ENCODE measurements around the gene ADPRM.
A peak's percentile ranks its signal among the peaks of the same experiment; 100 is the strongest.

Gene ADPRM

DNA sequence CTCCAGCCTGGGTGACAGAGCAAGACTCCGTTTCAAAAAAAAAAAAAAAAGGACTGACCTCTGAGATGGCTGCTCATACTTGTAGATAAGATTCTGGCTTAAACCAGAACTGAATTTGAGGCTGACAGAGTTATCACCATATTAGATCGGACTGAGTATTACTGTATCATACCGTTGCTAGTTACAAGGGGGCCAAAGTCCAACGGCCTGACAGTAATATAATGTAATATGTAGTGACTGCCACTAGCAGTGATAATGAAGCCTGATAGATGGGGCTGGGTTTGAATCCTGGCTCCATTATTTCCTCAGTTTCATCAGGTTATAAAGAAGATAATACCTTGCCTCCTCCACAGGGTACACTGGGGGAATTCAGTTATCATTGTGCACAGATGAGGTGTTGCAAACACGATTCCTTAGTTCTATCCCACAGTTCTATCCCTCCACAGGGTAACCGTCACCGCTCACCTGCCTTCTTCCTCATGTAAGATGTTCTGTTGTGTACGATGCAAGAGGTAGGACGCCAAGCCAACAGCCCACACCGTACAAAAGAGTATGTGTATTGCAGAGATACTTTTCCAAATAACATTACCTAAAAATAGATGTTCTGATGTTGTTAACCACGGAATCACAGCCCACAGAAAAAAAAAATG lies 27.3 kb downstream of the ADPRM start:
- TF ChIP-seq, protein P1, sequence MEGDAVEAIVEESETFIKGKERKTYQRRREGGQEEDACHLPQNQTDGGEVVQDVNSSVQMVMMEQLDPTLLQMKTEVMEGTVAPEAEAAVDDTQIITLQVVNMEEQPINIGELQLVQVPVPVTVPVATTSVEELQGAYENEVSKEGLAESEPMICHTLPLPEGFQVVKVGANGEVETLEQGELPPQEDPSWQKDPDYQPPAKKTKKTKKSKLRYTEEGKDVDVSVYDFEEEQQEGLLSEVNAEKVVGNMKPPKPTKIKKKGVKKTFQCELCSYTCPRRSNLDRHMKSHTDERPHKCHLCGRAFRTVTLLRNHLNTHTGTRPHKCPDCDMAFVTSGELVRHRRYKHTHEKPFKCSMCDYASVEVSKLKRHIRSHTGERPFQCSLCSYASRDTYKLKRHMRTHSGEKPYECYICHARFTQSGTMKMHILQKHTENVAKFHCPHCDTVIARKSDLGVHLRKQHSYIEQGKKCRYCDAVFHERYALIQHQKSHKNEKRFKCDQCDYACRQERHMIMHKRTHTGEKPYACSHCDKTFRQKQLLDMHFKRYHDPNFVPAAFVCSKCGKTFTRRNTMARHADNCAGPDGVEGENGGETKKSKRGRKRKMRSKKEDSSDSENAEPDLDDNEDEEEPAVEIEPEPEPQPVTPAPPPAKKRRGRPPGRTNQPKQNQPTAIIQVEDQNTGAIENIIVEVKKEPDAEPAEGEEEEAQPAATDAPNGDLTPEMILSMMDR (IDR thresholded peaks at IDR 0.05; ENCODE audit: borderline replicate concordance, insufficient read depth, low read depth, low read length) = no peak
- H3K4me3 ChIP-seq (ENCODE audit: low read depth, low read length) = no peak overlapping the region

DNA sequence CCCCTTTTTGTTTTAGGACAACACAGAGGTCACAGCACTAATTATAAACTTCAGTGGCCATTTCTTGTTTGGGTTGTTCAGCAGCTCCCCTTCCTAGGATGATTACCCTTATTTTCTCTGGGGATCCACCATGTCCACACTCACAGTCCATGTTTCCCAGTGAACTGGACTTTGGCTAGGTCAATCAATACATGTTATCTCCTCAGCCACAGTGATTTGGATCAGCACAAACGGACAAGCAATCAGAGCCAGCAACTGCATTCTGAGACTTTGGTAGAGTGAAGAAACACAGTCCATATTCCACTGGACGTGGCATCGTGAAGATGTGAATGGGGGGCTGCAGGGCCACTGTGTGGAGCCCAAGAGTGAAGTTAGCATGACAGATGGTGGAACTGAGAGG lies 27.9 kb downstream of the ADPRM start:
- TF ChIP-seq, protein P1 (IDR thresholded peaks at IDR 0.05; ENCODE audit: borderline replicate concordance, insufficient read depth, low read depth, low read length) = no peak
- H3K4me3 ChIP-seq (ENCODE audit: low read depth, low read length) = no peak overlapping the region

DNA sequence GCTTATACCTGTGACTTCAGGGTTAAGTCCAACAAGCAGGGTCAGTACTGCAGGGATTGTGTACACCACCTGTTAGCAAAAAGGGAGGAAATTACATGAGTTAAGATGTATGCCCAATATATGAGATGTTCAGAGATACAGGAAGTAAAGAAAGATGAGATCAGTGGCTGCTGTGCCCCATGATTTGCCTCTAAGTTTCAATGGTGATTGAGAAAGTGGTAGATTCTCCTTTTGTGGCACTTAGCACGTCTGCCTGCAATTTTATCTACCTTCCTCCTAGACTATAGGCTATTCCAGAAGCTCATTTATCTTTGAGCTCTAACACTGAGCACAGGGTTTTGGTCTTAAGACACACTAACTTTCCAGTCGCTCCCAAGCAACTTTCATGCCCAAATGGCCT lies 28.8 kb downstream of the ADPRM start:
- H3K4me3 ChIP-seq (ENCODE audit: low read depth, low read length) = no peak overlapping the region
- TF ChIP-seq, protein P1 (IDR thresholded peaks at IDR 0.05; ENCODE audit: borderline replicate concordance, insufficient read depth, low read depth, low read length) = no peak

DNA sequence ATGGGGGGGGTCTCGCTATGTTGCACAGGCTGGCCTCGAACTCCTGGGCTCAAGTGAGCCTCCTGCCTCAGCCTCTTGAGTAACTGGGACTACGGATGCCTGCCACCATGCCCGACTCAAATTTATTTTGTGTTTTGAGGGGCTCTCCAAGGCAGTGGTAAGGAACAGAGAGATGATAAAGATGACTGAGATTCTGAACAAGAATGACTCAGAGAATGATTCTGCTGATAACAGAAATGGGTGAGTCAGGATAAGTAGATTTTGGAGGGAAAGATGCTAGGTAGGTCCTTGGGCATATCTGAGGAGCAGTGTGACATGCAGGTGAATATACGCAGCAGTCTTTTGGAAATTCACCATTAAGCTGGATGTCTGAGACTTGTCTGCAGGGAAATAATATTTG lies 29.8 kb downstream of the ADPRM start:
- TF ChIP-seq, protein P1 (IDR thresholded peaks at IDR 0.05; ENCODE audit: borderline replicate concordance, insufficient read depth, low read depth, low read length) = no peak
- H3K4me3 ChIP-seq (ENCODE audit: low read depth, low read length) = no peak overlapping the region

DNA sequence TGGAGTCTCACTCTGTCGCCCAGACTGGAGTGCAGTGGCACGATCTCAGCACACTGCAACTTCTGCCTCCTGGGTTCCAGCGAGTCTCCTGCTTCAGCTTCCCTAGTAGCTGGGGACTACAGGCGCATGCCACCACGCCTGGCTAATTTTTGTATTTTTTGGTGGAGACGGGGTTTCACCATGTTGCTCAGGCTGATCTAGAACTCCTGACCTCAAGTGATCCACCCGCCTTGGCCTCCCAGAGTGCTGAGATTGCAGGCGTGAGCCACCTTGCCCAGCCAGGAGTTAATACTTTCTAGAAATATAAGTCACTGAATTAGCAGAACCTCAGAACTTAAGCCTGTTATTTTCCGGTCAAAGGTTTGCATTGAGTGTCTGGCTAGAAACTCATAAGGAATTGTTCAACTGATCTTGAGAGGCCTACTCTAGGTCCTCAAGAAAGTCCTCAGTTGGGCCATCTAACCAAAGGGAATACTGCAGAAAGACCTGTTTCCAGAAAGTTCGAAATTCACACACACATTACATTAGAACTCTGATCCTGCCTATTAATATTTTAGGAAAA lies 31.0 kb downstream of the ADPRM start:
- no peak overlapping the region for H3K4me3 ChIP-seq (ENCODE audit: low read depth, low read length)

DNA sequence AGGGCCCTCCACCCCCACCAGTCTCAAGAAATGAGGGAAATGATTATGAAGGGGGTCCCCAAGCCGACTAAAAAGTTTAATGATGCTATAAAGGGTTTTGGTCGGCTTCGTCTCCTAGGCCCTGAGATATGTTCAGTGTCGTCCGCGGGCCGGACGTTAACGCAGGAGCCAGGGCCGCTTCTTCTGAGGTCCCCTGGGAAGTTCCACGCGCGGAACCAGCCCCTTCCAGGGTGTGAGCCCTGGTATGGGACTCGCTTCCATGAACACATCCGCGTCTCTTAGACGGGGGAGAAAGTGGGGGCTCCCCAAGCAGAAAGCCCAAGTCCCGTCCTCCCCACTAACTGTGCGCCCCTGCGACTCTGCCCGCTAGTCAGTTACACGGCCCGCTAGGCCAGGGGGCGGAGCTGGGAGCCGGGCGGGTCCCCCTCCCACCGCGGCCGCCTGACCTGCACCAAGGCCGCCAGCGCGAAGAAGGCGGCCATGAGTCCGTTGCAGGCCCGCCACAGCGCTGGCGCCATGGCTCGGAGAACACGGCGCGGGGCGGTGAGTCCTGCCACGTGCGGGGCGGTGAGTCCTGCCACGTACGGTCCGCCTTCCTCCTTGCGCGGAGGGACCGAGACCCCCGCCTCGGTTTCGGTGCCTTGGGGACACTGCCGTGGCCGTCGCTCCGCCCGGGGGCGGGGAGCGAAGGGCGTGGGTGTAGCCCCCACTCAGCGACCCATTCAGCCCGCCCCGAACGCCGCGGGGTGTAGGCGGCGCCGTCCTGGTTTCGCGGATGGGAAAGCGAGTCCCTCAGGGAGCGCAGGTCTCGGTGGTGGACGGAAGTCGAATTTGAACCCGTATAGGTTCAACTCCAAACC lies 32.2 kb downstream of the ADPRM start, which contains the start of gene TMEM220:
TMEM220 (minus strand) TSS at position 690 of the 860 bp plus-strand sequence; CDS start at position 518, 172 bp downstream.
- peak within 1 kb of the TSS; percentile 70 for H3K4me3 ChIP-seq (ENCODE audit: low read depth, low read length)
- TF ChIP-seq, protein P1 (IDR thresholded peaks at IDR 0.05; ENCODE audit: borderline replicate concordance, insufficient read depth, low read depth, low read length) = no peak

More for the DNA sequence above, 31.0 kb downstream of the ADPRM start:
- TF ChIP-seq, protein P1 (IDR thresholded peaks at IDR 0.05; ENCODE audit: borderline replicate concordance, insufficient read depth, low read depth, low read length) = no peak

DNA sequence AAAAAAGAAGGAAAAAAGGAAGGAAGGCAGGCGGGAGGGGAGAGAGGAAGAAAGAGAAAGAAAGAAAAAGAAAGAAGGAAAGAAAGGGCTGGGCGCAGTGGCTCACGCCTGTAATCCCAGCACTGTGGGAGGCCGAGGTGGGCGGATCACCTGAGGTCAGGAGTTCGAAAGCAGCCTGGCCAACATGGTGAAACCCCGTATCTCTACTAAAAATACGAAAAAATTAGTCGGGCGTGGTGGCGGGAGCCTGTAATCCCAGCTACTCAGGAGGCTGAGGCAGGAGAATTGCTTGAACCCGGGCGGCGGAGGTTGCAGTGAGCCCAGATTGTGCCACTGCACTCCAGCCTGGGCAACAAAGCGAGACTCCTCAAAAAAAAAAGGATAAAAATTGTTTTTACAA lies 32.9 kb downstream of the ADPRM start:
- H3K4me3 ChIP-seq (ENCODE audit: low read depth, low read length) = peak overlapping the region; percentile 70

All from GM12875 (cell line).